ENCODE results near the gene RBFOX1.

Gene RBFOX1

DNA sequence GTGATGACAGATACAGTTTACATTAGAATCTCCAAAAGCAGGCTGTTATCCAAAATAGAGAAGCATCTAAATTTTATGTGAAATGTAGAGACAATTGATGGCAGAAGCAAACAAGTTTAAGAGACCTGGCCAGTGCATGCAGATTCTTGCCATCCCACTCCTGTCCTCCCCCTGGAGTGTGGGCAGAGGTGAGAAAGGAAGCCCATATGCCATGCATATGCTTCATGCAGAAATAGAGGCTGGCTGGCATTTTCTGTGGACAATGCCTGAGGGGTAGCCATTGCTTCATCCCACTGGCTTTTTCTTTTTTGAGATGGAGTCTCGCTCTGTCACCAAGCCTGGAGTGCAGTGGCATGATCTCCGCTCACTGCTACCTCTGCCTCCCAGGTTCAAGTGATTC lies 382.1 kb downstream of the RBFOX1 start:
- in situ Hi-C loops (cut with MboI; ENCODE audit: low pct_unique_long_range_greater_than_20kb, low sequenced_read_pairs, unreplicated experiment): no loop called here
- no peak for DNase-seq (ENCODE audit: low spot score)
- TF ChIP-seq, protein P1, sequence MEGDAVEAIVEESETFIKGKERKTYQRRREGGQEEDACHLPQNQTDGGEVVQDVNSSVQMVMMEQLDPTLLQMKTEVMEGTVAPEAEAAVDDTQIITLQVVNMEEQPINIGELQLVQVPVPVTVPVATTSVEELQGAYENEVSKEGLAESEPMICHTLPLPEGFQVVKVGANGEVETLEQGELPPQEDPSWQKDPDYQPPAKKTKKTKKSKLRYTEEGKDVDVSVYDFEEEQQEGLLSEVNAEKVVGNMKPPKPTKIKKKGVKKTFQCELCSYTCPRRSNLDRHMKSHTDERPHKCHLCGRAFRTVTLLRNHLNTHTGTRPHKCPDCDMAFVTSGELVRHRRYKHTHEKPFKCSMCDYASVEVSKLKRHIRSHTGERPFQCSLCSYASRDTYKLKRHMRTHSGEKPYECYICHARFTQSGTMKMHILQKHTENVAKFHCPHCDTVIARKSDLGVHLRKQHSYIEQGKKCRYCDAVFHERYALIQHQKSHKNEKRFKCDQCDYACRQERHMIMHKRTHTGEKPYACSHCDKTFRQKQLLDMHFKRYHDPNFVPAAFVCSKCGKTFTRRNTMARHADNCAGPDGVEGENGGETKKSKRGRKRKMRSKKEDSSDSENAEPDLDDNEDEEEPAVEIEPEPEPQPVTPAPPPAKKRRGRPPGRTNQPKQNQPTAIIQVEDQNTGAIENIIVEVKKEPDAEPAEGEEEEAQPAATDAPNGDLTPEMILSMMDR (IDR thresholded peaks at IDR 0.05; ENCODE audit: extremely low read depth, insufficient read depth, missing control alignments): no peak

DNA sequence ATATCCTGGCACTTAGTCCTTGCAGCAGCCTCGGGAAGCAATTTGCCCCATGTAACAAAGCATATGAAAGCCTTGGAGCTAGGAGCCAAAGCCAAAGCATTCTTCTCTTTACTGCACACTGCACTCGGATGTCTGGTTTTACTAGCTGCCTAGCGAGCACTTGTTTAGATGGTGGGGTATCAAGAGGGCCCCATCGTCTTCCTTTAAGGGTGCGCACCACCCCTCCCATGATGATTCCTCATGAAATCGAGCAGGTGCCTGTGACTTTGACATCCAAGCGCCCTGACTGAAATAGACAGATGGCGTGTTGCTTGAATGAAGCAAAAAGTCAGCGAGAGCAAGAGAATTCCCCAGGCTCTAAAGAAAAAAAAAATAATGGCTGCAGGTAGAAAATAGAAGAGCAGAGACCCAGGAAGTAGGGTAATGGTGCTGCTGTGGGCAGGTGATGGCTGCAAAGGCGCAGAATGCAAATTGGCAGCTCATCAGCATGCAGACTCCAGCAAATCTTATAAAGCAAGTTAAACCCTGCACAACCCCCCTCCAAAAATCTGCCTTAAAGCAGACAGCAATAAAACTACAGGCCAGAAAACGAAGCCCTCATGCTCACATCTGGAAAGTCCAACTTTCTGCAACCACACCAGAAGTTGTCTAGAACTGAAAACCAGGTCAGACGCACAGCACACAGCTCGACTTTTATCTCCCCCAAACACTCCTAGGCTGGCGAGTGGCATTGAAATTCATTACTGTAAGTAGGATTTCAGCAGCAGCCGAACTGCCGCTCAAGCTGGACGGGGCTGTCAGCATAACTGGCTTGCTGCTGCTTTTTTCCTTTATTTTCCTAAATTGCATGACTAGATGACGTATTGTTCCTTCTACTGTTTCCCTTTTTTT lies 384.3 kb downstream of the RBFOX1 start:
- DNase-seq (ENCODE audit: low spot score): no peak
- in situ Hi-C loops (cut with MboI; ENCODE audit: low pct_unique_long_range_greater_than_20kb, low sequenced_read_pairs, unreplicated experiment): no loop called here
- TF ChIP-seq, protein P1 (IDR thresholded peaks at IDR 0.05; ENCODE audit: extremely low read depth, insufficient read depth, missing control alignments): no peak

DNA sequence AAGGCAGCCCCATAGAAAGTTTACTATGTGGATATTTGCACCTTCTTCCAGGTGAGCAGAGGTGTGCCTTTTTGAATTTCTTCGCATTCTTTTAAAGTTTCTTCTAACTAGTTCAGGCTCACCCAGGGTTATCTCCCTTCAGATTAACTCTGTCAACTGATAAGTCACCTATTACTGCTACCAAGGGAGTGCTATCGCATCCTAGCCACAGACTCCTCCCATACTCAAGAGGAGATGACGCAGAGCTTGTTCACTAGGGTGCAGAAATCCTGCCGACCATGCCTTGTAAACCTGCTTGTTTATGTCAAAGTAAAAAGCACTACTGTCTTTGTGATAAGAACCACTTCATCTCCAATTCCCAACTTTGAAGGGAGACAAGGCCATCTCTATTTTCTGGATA lies 390.1 kb downstream of the RBFOX1 start:
- no peak for DNase-seq (ENCODE audit: low spot score)
- in situ Hi-C loops (cut with MboI; ENCODE audit: low pct_unique_long_range_greater_than_20kb, low sequenced_read_pairs, unreplicated experiment): no loop called here
- TF ChIP-seq, protein P1 (IDR thresholded peaks at IDR 0.05; ENCODE audit: extremely low read depth, insufficient read depth, missing control alignments): no peak

DNA sequence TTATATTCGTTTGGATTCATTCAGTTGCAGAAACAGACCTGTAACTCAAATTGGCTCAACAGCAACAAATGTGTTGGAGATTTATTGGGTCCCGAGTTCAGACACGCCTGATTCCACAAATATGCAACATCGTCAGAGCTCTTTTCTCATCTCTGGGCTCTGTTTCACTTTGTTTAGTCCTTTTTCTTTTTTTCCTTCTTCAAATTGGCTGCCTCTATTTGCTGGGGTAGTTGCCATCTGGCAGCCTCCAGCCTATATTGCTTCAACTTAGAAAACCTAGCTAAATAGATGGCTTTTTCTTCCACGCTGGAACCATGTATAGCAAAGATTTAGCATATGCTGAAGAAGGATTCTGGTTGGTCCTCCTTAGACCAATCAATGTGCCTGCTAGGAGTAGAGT lies 398.5 kb downstream of the RBFOX1 start:
- no peak for DNase-seq (ENCODE audit: low spot score)
- TF ChIP-seq, protein P1 (IDR thresholded peaks at IDR 0.05; ENCODE audit: extremely low read depth, insufficient read depth, missing control alignments): no peak
- in situ Hi-C loops (cut with MboI; ENCODE audit: low pct_unique_long_range_greater_than_20kb, low sequenced_read_pairs, unreplicated experiment): no loop called here

DNA sequence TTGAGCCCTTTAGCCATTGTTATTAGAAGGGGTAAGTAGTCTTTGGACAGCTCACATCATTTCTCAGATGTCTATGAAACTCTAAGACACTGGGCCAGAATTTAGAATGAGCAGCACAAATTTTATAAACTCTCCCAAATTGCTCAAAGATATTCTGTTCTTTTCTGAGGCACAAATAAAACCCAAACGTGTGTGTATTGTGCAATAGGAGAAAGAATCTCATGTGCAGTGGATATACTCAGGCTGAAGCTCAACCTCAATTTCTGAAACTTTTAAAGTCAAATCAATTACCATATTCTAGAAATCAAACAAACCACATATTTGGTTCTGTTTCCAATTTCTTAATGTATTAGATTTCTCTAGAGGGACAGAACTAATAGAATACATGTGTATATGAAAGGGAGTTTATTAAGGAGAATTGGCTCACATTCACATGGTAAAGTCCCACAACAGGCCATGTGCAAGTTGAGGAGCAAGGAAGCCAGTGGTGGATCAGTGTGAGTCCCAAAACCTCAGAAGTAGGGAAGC lies 403.6 kb downstream of the RBFOX1 start:
- no peak for DNase-seq (ENCODE audit: low spot score)
- in situ Hi-C loops (cut with MboI; ENCODE audit: low pct_unique_long_range_greater_than_20kb, low sequenced_read_pairs, unreplicated experiment): no loop called here
- TF ChIP-seq, protein P1 (IDR thresholded peaks at IDR 0.05; ENCODE audit: extremely low read depth, insufficient read depth, missing control alignments): no peak

DNA sequence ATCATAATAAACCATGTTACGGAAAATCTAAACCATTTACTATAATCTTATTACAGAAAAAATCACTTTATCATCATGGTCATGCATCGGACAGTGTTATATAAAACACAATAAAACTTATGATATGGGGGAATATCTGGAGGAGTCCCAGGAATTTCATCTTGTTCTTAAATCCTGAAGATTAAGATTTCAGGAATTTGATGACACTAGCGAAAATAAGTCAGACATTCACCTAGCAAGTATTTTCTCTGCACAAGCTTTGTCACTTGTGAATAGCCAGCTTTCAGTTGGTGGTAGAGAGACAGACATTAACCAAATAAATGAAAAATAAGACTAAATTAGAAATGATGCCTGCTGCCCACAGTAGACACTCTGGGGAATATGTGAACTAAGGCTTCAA lies 410.0 kb downstream of the RBFOX1 start:
- in situ Hi-C loops (cut with MboI; ENCODE audit: low pct_unique_long_range_greater_than_20kb, low sequenced_read_pairs, unreplicated experiment): no loop called here
- DNase-seq (ENCODE audit: low spot score): no peak
- TF ChIP-seq, protein P1 (IDR thresholded peaks at IDR 0.05; ENCODE audit: extremely low read depth, insufficient read depth, missing control alignments): no peak
